H1 (cell line): Measurements from ENCODE around the gene NOTCH4. TPM values are rescaled to one million over a fixed set of nuclear protein-coding genes. Genes with fewer than 3 reads are reported as not detected.

Experiments used
- CTCF ChIA-PET: fragments of 300-600 bp; sonication (Branson Sonifier 250); formaldehyde crosslinking; loops from one replicate; lab custom pipeline; 2021; ENCODE audit not compliant: partially characterized antibody; lab: Charles Lee
- POLR2A ChIA-PET: fragments of 300-600 bp; sonication (Branson Sonifier 250); formaldehyde crosslinking; loops from one replicate; lab custom pipeline; 2021; ENCODE audit warnings: inconsistent platforms; ENCODE audit not compliant: partially characterized antibody; lab: Charles Lee
- DNase-seq, 2 experiments: peaks; one replicate each; pipeline versions ENCODE4 v3.0.0 to v3.0.0-alpha.2; 2010 to 2022; ENCODE audit warnings: low spot score in 2 of 2, low read depth in 1 of 2, mixed read lengths in 1 of 2
- FAIRE-seq: peaks from 2 replicates; lab custom pipeline; 2011; peaks lifted over from hg19 to GRCh38; lab: Jason Lieb, UNC
- H2AFZ ChIP-seq: 2 replicates; pipeline ENCODE4 v1.8.1; 2012; ENCODE audit warnings: low read length, inconsistent platforms
- H2AK5ac ChIP-seq: 2 replicates; pipeline ENCODE4 v1.6.1; 2013; ENCODE audit warnings: low read depth, low read length
- H2BK120ac ChIP-seq: replicated peaks from 2 replicates; pipeline ENCODE3; 2013; ENCODE audit warnings: low read depth, low read length, inconsistent platforms
- H2BK12ac ChIP-seq: 2 replicates; pipeline ENCODE4 v1.6.1; 2013; ENCODE audit warnings: low read depth, low read length
- H2BK15ac ChIP-seq: 2 replicates; pipeline ENCODE4 v1.6.1; 2013; ENCODE audit warnings: low read length
- H2BK20ac ChIP-seq: 2 replicates; pipeline ENCODE4 v1.6.1; 2013; ENCODE audit warnings: low read length
- H2BK5ac ChIP-seq: 2 replicates; pipeline ENCODE4 v1.6.1; 2013; ENCODE audit warnings: low read depth, low read length
- H3K14ac ChIP-seq: 2 replicates; pipeline ENCODE4 v1.6.1; 2013; ENCODE audit warnings: inconsistent platforms; ENCODE audit not compliant: insufficient read length
- H3K18ac ChIP-seq: 2 replicates; pipeline ENCODE4 v1.6.1; 2013; ENCODE audit warnings: low read length; ENCODE audit errors: extremely low read depth
- H3K23ac ChIP-seq: 2 replicates; pipeline ENCODE4 v1.6.1; 2013; ENCODE audit warnings: inconsistent platforms; ENCODE audit not compliant: insufficient read length
- H3K23me2 ChIP-seq: 2 replicates; pipeline ENCODE4 v1.6.1; 2013; ENCODE audit warnings: low read depth, low read length
- H3K27ac ChIP-seq: 2 replicates; pipeline ENCODE4 v1.6.1; 2011; ENCODE audit warnings: low read depth, low read length, inconsistent platforms
- H3K27me3 ChIP-seq, 4 experiments: replicated peaks in 1 of 4; 1 replicate in 1 of 4; 2 replicates in 3 of 4; pipeline versions ENCODE4 v1.6.1 to v1.8.1; 2011 to 2013; ENCODE audit warnings: low read length in 3 of 4, mild to moderate bottlenecking in 3 of 4, inconsistent platforms in 2 of 4, mixed read lengths in 2 of 4, moderate library complexity in 1 of 4; ENCODE audit not compliant: control insufficient read depth in 3 of 4, insufficient read depth in 3 of 4; ENCODE audit errors: extremely low read depth in 1 of 4
- H3K36me3 ChIP-seq, 4 experiments: 2 replicates each; pipeline versions ENCODE4 v1.6.1 to v1.8.1; 2011 to 2013; ENCODE audit warnings: mild to moderate bottlenecking in 4 of 4, low read length in 3 of 4, moderate library complexity in 2 of 4, control low read depth in 1 of 4, inconsistent platforms in 1 of 4; ENCODE audit not compliant: insufficient read depth in 4 of 4, control insufficient read depth in 2 of 4
- H3K4ac ChIP-seq: replicated peaks from 2 replicates; pipeline ENCODE3; 2013; ENCODE audit warnings: low read length, low read depth, mixed read lengths, inconsistent platforms; ENCODE audit not compliant: insufficient read length
- H3K4me1 ChIP-seq, 4 experiments: replicated peaks in 1 of 4; 1 replicate in 1 of 4; 2 replicates in 3 of 4; pipeline versions ENCODE4 v1.6.1 to v1.8.1; 2011 to 2013; ENCODE audit warnings: low read length in 3 of 4, inconsistent platforms in 2 of 4, mixed read lengths in 1 of 4; ENCODE audit not compliant: insufficient read depth in 4 of 4, control insufficient read depth in 3 of 4
- H3K4me2 ChIP-seq, 2 experiments: 2 replicates each; pipeline versions ENCODE4 v1.6.1 to v1.8.1; 2011 to 2013; ENCODE audit warnings: low read depth in 2 of 2, low read length in 2 of 2, control low read depth in 1 of 2, inconsistent platforms in 1 of 2, mild to moderate bottlenecking in 1 of 2; ENCODE audit not compliant: insufficient read depth in 1 of 2
- H3K4me3 ChIP-seq, 4 experiments: fragments of 200-600, 300-600 bp in 1 of 4; sonication (generic), shearing (Covaris generic), sonication (Bioruptor Twin) in 1 of 4; 2 replicates each; pipeline versions ENCODE4 v1.5.1 to v1.8.1; 2011 to 2016; ENCODE audit warnings: low read length in 4 of 4, low read depth in 3 of 4, control low read depth in 2 of 4, inconsistent platforms in 2 of 4, mild to moderate bottlenecking in 2 of 4, mixed read lengths in 1 of 4, moderate library complexity in 1 of 4; ENCODE audit not compliant: insufficient read depth in 2 of 4; ENCODE audit errors: extremely low read depth in 1 of 4
- H3K56ac ChIP-seq: replicated peaks from 2 replicates; pipeline ENCODE3; 2013; ENCODE audit warnings: low read depth, mild to moderate bottlenecking, mixed read lengths, low read length, inconsistent platforms; ENCODE audit not compliant: insufficient read length
- H3K79me1 ChIP-seq: 2 replicates; pipeline ENCODE4 v1.6.1; 2013; ENCODE audit warnings: low read depth, low read length, control low read depth
- H3K79me2 ChIP-seq, 2 experiments: 2 replicates each; pipeline versions ENCODE4 v1.6.1 to v1.8.1; 2012 to 2013; ENCODE audit warnings: low read length in 2 of 2, mild to moderate bottlenecking in 2 of 2, inconsistent platforms in 1 of 2; ENCODE audit not compliant: insufficient read depth in 2 of 2, control insufficient read depth in 1 of 2
- H3K9ac ChIP-seq, 4 experiments: replicated peaks in 1 of 4; 1 replicate in 1 of 4; 2 replicates in 3 of 4; pipeline versions ENCODE4 v1.6.1 to v1.8.1; 2011 to 2013; ENCODE audit warnings: low read depth in 3 of 4, low read length in 3 of 4, control low read depth in 2 of 4, mild to moderate bottlenecking in 2 of 4, moderate library complexity in 2 of 4, inconsistent platforms in 1 of 4; ENCODE audit errors: extremely low read depth in 1 of 4
- H3K9me3 ChIP-seq, 2 experiments: 2 replicates each; pipeline versions ENCODE4 v1.6.1 to v1.8.1; 2012 to 2013; ENCODE audit warnings: mild to moderate bottlenecking in 2 of 2, moderate library complexity in 2 of 2, control low read depth in 1 of 2, inconsistent platforms in 1 of 2, low read depth in 1 of 2, low read length in 1 of 2, mixed read lengths in 1 of 2; ENCODE audit not compliant: insufficient read depth in 2 of 2
- H4K20me1 ChIP-seq, 2 experiments: replicated peaks in 1 of 2; 2 replicates each; pipeline versions ENCODE3 to v1.8.1; 2011 to 2013; ENCODE audit warnings: inconsistent platforms in 2 of 2, low read length in 2 of 2, mild to moderate bottlenecking in 1 of 2; ENCODE audit not compliant: insufficient read depth in 2 of 2, control insufficient read depth in 1 of 2
- H4K5ac ChIP-seq: 2 replicates; pipeline ENCODE4 v1.6.1; 2013; ENCODE audit warnings: low read length, low read depth, mixed read lengths, inconsistent platforms; ENCODE audit not compliant: insufficient read length
- H4K8ac ChIP-seq: 2 replicates; pipeline ENCODE4 v1.8.0; 2013; ENCODE audit warnings: mild to moderate bottlenecking, moderate library complexity, low read length, inconsistent platforms; ENCODE audit not compliant: insufficient read depth; ENCODE audit errors: extremely low read depth
- H4K91ac ChIP-seq: replicated peaks from 2 replicates; pipeline ENCODE3; 2013; ENCODE audit warnings: low read length, mixed read lengths, inconsistent platforms; ENCODE audit not compliant: insufficient read length
- CREB1 ChIP-seq: IDR thresholded peaks from 2 replicates; pipeline ENCODE4 v1.6.1; 2012; ENCODE audit warnings: inconsistent platforms
- HDAC6 ChIP-seq: IDR thresholded peaks from one replicate; pipeline ENCODE4 v1.7.1; 2012; ENCODE audit warnings: low read depth, mild to moderate bottlenecking, inconsistent platforms, low read length, moderate library complexity
- KDM1A ChIP-seq: fragments of 200-600, 300-600 bp; sonication (generic); IDR thresholded peaks from 2 replicates; pipeline ENCODE4 v1.7.1; 2016; ENCODE audit warnings: mild to moderate bottlenecking, low read length, borderline replicate concordance
- MAFK ChIP-seq: IDR thresholded peaks from 2 replicates; pipeline ENCODE4 v1.6.1; 2012; ENCODE audit warnings: low read depth, mild to moderate bottlenecking, improper control_type of control experiment, low read length
- WGBS, 2 experiments: shearing (Covaris generic) in 1 of 2; methylation state at CpG; one replicate each; pipeline versions ENCODE4 v1.1.6 to v1.1.7; 2013 to 2015; ENCODE audit warnings: low lambda C conversion rate in 2 of 2, mixed read lengths in 2 of 2, inconsistent platforms in 1 of 2, low coverage in 1 of 2, missing lambda C conversion rate in 1 of 2; ENCODE audit not compliant: insufficient replicate concordance in 2 of 2, insufficient coverage in 1 of 2, insufficient read length in 1 of 2; ENCODE audit errors: extremely low coverage in 1 of 2, missing lambda C conversion rate in 1 of 2; 5-methylcytosine and 5-hydroxymethylcytosine counted together
- polyA plus RNA-seq, 7 experiments: library from polyadenylated mRNA; depleted of rRNA in 3 of 7; stranded (reverse) in 5 of 7; unstranded in 2 of 7; fragments of >200 nt in 5 of 7; fragments of 200-250 nt in 2 of 7; gene quantifications; 1 replicate in 5 of 7; 2 replicates in 1 of 7; 4 replicates in 1 of 7; pipeline versions ENCODE4 v1.2.1 to v1.2.3, GENCODE V29; 2011 to 2013; ENCODE audit warnings: missing spikeins in 2 of 7, mixed read lengths in 2 of 7
- total RNA-seq: library from RNA; stranded (reverse); fragmentation: NEBNext Ultra II Directional; extraction: Animal tissue kit (Norgen Biotek cat#: 25700); gene quantifications from 2 replicates; pipeline ENCODE4 v1.2.1, GENCODE V29; 2021

The NOTCH4 gene
- total and polyA plus RNA-seq, 2 of the 8 experiments (the other 6 are each of a cell fraction or from before 2014, with no cell fraction given): 1.9 to 2.8 TPM

GRCh38 chr6:32187009-32187709 is 36.7 kb downstream of the NOTCH4 start:
- Histone ChIP-seq H3K27ac (no peak overlapping the region), H2AFZ (no peak overlapping the region), H3K79me2 (peaks cover 0 to 13% of the 10 kb centered on the region in 2 experiments; a peak in 2 of 4 replicates), H3K9ac (no peak overlapping the region), H3K79me1 (peaks cover 2% of the 10 kb centered on the region), H3K23ac (no peak overlapping the region), H3K4me1 (peaks cover 0 to 21% (median 11%) of the 10 kb centered on the region in 4 experiments; a peak in 6 of 7 replicates), H3K4me3 (no peak overlapping the region), H4K8ac (no peak overlapping the region), H3K9me3 (no peaks in the 10 kb centered on the region), H4K5ac (no peak overlapping the region), H2BK15ac (no peak overlapping the region), H4K91ac (no peak overlapping the region), H3K36me3 (peaks cover 4 to 26% (median 24%) of the 10 kb centered on the region in 4 experiments; a peak in 7 of 8 replicates), H3K56ac (no peak overlapping the region), H3K23me2 (peaks cover 5% of the 10 kb centered on the region)
- CTCF ChIA-PET: interaction anchor here (3.2 kb wide), 1 partner anchor 69 kb away, joined by 13 read pairs; no protein-coding TSS in a partner anchor
- WGBS, 2 experiments: 87% methylated on average over 12 of the region's 12 CpGs; no CpG with 5 or more reads in 1 of the 2 experiments
- DNase-seq: no peak
- TF ChIP-seq MAFK (no peak), CREB1 (no peak), KDM1A (no peak), HDAC6 (no peak)
- TF ChIP-seq, all 59 proteins: peak for 0
- no peak overlapping the region; a peak in 1 of 4 replicates for H3K4me2 ChIP-seq
- FAIRE-seq: no peak
- H2BK5ac ChIP-seq: no peak overlapping the region
- H2AK5ac ChIP-seq: no peak overlapping the region
- no peak overlapping the region for H2BK20ac ChIP-seq
- H2BK120ac ChIP-seq: no peak overlapping the region
- no peak overlapping the region for H2BK12ac ChIP-seq
- H3K18ac ChIP-seq: no peak overlapping the region
- no peaks in the 10 kb centered on the region; a peak in 1 of 7 replicates for H3K27me3 ChIP-seq
- no peak overlapping the region for H3K14ac ChIP-seq
- H4K20me1 ChIP-seq: peaks cover 0 to 3% of the 10 kb centered on the region in 2 experiments
- POLR2A ChIA-PET: interaction anchor here (0.6 to 13.3 kb wide), 7 partner anchors 8 to 479 kb away, joined by 3 to 194 read pairs (median 3); partner anchors contain the start of genes AGPAT1, FKBPL, HLA-DQB1 and PRRT1
- no peak overlapping the region for H3K4ac ChIP-seq
